Activated naive CD8-positive, alpha-beta T cell treated with anti-CD3 and anti-CD28 coated beads, Interleukin-2, amount 50 U/mL, for 16 hours (primary cell): ENCODE measurements around the gene TIGD1.
"Not testable (repeated sequence)": the region's sequence is repeated elsewhere in the genome, so short reads cannot be mapped to it uniquely, and the experiment has no call there.

Source experiments
- DNase-seq: peaks from one replicate; pipeline ENCODE4 v3.0.0-alpha.2; 2020; ENCODE audit warnings: low read depth, low spot score

Gene TIGD1

GRCh38 chr2:232570481-232570880 lies 20.1 kb upstream of the TIGD1 start:
- not testable (repeated sequence) for DNase-seq

- DNase-seq = no peak
These were observed 19.2 kb upstream of the TIGD1 start for GRCh38 chr2:232569541-232569940.

- DNase-seq = no peak
These were observed 17.8 kb upstream of the TIGD1 start for GRCh38 chr2:232568161-232568560.

- DNase-seq = no peak
These were observed 17.4 kb upstream of the TIGD1 start for GRCh38 chr2:232567721-232568120.

- DNase-seq = no peak
These were observed 13.2 kb upstream of the TIGD1 start for GRCh38 chr2:232563580-232563979.

GRCh38 chr2:232562515-232563151 lies 12.3 kb upstream of the TIGD1 start:
- DNase-seq = no peak

- DNase-seq = no peak
These were observed 6.1 kb upstream of the TIGD1 start for GRCh38 chr2:232556426-232556825.

- no peak for DNase-seq
These were observed 1.4 kb upstream of the TIGD1 start for GRCh38 chr2:232551776-232552175.

GRCh38 chr2:232551250-232551638 lies 887 bp upstream of the TIGD1 start:
- no peak for DNase-seq

GRCh38 chr2:232549655-232550353 lies 553 bp downstream of the TIGD1 start:
- no peak for DNase-seq

GRCh38 chr2:232547991-232548390 lies 2.4 kb downstream of the TIGD1 start:
- no peak for DNase-seq

GRCh38 chr2:232545511-232546375 lies 4.6 kb downstream of the TIGD1 start:
- no peak for DNase-seq

GRCh38 chr2:232544674-232545073 lies 5.7 kb downstream of the TIGD1 start:
- no peak for DNase-seq

- DNase-seq = no peak
These were observed 6.3 kb downstream of the TIGD1 start for GRCh38 chr2:232543928-232544631.

GRCh38 chr2:232543491-232543890 lies 6.9 kb downstream of the TIGD1 start:
- DNase-seq = no peak

- DNase-seq = no peak
These were observed 7.5 kb downstream of the TIGD1 start for GRCh38 chr2:232542715-232543467.

- no peak for DNase-seq
These were observed 8.2 kb downstream of the TIGD1 start for GRCh38 chr2:232541961-232542714.

GRCh38 chr2:232541195-232541960 lies 9.0 kb downstream of the TIGD1 start:
- no peak for DNase-seq

GRCh38 chr2:232540441-232541041 lies 9.8 kb downstream of the TIGD1 start:
- no peak for DNase-seq
